IPS-18a (cell line): ENCODE results near the gene PNPLA2.

ENCODE experiments used
- H3K27ac ChIP-seq: one replicate; pipeline ENCODE4 v1.5.1; 2013; ENCODE audit warnings: low read length
- H3K27me3 ChIP-seq: one replicate; pipeline ENCODE4 v1.6.1; 2013; ENCODE audit warnings: mild to moderate bottlenecking, low read length; ENCODE audit not compliant: control insufficient read depth, insufficient read depth
- H3K36me3 ChIP-seq: one replicate; pipeline ENCODE4 v1.6.1; 2013; ENCODE audit warnings: low read depth, low read length; ENCODE audit not compliant: control insufficient read depth
- H3K4me1 ChIP-seq: one replicate; pipeline ENCODE4 v1.6.1; 2013; ENCODE audit warnings: low read depth, low read length; ENCODE audit not compliant: control insufficient read depth
- H3K4me3 ChIP-seq: one replicate; pipeline ENCODE4 v1.5.1; 2013; ENCODE audit warnings: low read length
- H3K9ac ChIP-seq: one replicate; pipeline ENCODE4 v1.6.1; 2013; ENCODE audit warnings: mild to moderate bottlenecking, low read length, moderate library complexity
- H3K9me3 ChIP-seq: one replicate; pipeline ENCODE4 v1.6.1; 2013; ENCODE audit warnings: low read depth, low read length; ENCODE audit not compliant: control insufficient read depth

PNPLA2 gene

DNA sequence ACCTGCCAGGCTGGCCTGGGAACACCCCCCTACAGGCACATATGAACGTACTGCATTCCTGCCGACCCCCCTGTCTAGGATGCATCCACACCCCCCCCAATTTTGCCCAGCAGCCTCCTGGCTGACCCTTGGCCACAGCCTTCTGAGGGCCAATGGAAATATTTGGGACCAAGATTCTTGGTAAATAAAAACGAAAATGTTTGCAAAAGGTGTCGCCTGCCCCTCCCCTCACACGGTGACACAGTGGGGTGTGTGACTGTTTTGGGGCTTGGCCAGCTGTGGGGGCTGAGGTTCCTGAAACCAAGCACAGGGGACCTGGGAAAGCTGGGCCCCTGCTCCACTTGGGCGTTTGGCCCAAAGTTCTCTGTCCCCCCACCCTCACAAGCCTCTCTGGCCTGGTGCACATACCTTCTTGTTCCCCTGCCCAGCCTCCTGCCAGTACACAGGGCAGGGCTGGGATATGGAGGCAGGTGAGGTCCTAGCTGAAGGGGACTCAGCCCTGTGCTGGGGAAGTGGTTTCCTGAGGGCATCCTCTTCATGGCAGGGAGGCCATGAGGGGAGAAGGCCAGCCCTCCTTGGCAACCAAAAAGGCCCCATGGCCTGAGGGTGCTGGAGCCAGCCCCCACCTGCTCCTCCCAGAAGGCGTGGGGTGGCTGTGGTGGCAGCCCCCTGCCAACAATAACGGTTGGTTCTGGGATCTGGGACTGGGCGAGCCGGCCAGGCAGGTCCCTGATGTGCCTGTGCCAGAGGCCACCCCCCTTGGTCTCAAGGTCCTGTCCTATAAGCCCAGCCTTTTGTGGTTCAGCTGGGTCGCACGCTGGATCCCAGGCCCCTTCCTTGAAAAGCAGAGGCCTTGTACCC, 6.9 kb downstream of the PNPLA2 start:
- peaks cover 55% of the 10 kb centered on the region for H3K27me3 ChIP-seq
- no peak overlapping the region for H3K27ac ChIP-seq
- H3K9ac ChIP-seq = no peak overlapping the region
- H3K4me3 ChIP-seq = no peak overlapping the region
- H3K4me1 ChIP-seq = peaks cover 22% of the 10 kb centered on the region
- no peaks in the 10 kb centered on the region for H3K36me3 ChIP-seq
- H3K9me3 ChIP-seq = no peaks in the 10 kb centered on the region

DNA sequence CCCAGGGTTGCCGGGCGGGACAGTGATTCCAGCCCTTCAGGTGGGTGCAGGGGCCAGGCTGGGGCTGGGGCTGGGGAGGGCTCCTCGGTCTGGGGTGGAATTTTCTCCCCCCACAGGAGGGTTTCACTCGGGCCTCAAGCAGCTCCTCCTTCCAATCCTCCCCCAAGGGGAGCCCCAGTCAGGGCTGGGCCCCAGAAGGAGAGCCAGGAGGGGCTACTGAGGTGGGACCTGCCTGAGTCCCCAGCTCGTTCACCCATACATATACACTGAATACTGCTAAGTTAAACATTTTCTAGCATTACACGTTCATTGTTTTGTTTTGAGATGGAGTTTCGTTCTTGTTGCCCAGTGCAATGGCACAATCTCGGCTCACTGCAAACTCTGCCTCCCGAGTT, 7.5 kb downstream of the PNPLA2 start:
- Histone ChIP-seq H3K27me3 (peaks cover 61% of the 10 kb centered on the region), H3K4me1 (peaks cover 25% of the 10 kb centered on the region), H3K27ac (no peak overlapping the region), H3K9ac (no peak overlapping the region), H3K9me3 (no peaks in the 10 kb centered on the region), H3K4me3 (no peak overlapping the region), H3K36me3 (no peaks in the 10 kb centered on the region)

DNA sequence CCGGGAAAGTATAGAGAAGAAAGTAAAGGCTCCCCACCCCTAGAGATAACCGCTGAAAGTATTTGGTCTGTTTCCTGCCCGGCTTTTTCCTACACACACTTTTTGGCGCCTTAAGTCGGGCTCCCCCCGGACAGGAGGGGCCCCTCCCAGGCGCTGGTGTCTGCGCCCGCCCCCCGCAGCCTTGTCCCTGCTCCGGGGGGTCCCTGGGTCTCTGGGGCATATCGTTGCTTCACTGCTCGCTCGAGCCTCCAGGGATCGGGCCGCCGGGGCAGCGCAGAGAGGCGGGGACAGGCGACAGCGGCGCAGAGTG, 8.1 kb downstream of the PNPLA2 start:
- Histone ChIP-seq H3K27ac (no peak overlapping the region), H3K4me1 (peaks cover 31% of the 10 kb centered on the region), H3K27me3 (peaks cover 66% of the 10 kb centered on the region), H3K36me3 (no peaks in the 10 kb centered on the region), H3K9me3 (no peaks in the 10 kb centered on the region), H3K9ac (no peak overlapping the region), H3K4me3 (peak overlapping the region; percentile 46)

DNA sequence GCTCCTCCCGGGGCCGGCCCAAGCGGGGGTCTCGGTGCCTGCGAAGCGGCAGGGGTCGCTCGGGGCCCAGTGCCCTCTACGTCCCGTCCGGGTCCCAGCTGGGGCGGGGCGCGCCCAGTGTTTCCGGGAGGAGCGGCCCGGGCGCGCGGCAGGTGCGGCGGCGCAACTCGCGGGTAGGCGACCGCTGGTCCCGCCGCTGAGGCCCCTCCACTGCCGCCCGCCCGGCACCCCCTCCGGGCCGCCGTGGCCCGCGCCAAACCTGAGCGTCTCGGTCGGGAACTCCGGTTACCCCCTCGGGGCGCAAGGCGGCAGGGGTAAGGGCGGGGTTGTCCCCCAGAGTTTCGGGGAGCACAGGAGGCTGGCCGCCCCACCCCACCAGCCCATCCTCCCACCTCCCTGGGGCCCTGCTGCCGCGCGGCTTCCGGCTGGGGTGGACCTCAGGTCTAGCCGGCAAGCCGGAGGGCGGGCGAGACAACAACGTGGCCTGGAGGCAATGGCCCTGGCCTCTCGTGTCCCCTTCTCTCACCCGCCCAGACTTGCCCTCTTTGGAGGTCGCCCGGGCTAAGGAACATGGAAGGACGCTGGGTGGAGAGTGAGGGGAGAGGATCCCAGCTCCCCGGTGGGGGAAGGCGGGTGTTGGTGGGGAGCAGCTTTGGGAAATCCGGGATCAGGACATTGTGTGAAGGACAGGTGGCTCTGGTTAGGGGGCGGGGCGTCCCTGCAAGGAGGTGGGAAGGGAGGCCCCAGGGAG, 8.6 kb downstream of the PNPLA2 start:
- H3K9ac ChIP-seq = peak overlapping the region; percentile 12
- no peak overlapping the region for H3K27ac ChIP-seq

DNA sequence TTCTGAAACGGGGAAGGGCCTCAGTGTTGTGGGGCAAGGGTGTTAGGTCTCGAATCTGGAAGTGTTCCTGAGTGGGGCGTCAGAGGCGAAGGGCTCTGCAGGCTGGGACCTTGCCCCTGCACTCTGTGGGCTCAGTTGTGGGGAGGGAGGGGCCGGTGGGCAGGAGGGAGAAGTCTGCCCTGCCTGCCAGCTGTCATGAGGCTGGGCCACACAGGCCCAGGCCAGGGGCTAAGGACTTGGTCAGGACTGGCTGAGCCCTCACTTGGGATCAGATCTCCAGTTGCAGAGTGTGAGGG, 9.1 kb downstream of the PNPLA2 start, which contains the start of gene CRACR2B:
Gene CRACR2B (plus strand): TSS at position 23 of the 296 bp plus-strand sequence. CDS start 689 bp downstream, outside the sequence.
- Histone ChIP-seq H3K4me3 (peak within 1 kb of the TSS; percentile 52), H3K9me3 (no peaks in the 10 kb centered on the region), H3K27ac (no peak within 1 kb of the TSS), H3K9ac (peak within 1 kb of the TSS; percentile 12), H3K27me3 (peaks cover 74% of the 10 kb centered on the region), H3K36me3 (no peaks in the 10 kb centered on the region), H3K4me1 (peaks cover 37% of the 10 kb centered on the region)

More for the DNA sequence above, 8.6 kb downstream of the PNPLA2 start:
- Histone ChIP-seq H3K4me1 (peaks cover 36% of the 10 kb centered on the region), H3K4me3 (peak overlapping the region; percentile 46), H3K27me3 (peaks cover 72% of the 10 kb centered on the region), H3K9me3 (no peaks in the 10 kb centered on the region), H3K36me3 (no peaks in the 10 kb centered on the region)

DNA sequence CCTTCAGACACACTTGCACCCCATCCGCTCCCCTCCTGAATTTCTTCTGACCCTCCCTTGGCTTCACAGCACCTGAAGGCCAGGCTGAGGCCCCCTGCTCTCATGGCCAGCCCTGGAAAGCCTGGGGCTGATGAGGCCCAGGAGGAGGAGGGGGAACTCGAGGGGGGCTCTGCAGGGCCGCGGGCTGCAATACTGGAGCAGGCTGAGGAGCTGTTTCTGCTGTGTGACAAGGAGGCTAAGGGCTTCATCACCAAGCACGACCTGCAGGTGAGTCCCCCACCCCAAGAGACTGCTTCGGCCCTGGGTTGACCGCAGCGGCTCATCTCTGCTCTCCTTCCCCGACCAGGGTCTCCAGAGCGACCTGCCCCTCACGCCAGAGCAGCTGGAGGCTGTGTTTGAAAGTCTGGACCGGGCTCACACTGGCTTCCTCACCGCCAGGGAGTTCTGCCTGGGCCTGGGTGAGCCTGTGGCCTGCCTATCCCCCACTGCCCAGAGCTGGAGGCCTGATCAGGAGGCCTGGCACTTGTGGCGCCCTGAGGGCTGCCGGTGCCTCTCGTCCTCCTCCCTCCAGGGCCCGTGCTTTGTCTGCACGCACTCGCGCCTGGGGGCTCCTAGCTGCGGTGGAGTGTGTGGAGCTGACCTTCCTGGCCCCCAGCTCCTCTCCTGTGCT, 9.9 kb downstream of the PNPLA2 start:
- Histone ChIP-seq H3K9me3 (no peaks in the 10 kb centered on the region), H3K9ac (no peak overlapping the region), H3K27ac (no peak overlapping the region), H3K27me3 (peaks cover 79% of the 10 kb centered on the region), H3K4me1 (peaks cover 38% of the 10 kb centered on the region), H3K36me3 (no peaks in the 10 kb centered on the region), H3K4me3 (peak overlapping the region; percentile 52)

DNA sequence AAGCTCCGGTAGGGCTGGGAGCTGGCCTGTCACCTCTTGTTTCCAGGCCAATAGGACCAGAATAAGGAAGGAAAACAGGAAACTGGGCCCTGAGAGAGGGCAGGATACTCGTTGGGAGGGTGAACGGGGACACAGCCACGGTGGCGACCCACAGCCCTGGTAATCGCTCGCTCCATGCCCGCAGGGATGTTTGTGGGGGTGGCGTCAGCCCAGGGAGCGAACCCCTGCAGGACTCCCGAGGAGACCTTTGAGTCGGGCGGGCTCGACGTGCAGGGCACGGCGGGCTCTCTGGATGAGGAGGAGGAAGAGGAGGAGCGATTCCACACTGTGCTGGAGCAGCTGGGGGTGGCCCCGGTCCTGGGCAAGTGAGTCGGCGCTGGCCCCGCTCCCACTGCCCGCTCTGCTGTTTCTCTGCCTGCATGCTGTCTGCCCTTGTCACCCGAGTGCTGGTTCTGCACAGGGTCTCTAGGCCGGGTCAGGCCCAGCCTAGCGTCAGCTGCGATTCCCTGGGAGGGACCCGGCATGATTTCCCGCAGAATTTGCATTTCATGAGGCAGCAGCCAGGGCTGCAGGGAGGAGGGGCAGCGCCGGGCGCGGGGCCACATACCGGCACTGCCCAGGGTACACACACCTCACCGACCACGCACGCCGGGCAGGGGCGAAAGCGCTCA, 10.6 kb downstream of the PNPLA2 start:
- Histone ChIP-seq H3K27me3 (peaks cover 86% of the 10 kb centered on the region), H3K9ac (no peak overlapping the region), H3K36me3 (no peaks in the 10 kb centered on the region), H3K4me1 (peaks cover 41% of the 10 kb centered on the region), H3K4me3 (peak overlapping the region; percentile 52), H3K9me3 (no peaks in the 10 kb centered on the region), H3K27ac (no peak overlapping the region)

DNA sequence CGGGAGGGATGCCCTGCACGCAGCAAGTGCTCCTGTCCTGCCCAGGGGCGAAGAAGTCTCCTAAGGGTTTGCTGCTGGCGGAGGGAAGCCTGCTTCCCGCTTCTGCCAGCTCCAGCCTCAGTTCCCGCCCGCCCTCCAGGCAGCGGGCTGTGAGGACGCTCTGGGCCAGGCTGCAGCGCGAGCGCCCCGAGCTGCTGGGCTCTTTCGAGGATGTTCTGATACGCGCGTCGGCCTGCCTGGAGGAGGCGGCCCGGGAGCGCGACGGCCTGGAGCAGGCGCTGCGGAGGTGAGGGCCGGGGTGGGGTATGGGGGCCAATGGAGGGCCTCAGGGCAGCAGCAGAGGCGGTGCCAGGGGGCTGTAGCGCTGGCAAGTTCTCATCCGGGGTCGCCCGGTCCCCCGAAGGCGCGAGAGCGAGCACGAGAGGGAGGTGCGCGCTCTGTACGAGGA, 11.2 kb downstream of the PNPLA2 start:
- H3K9me3 ChIP-seq = no peaks in the 10 kb centered on the region
- peaks cover 92% of the 10 kb centered on the region for H3K27me3 ChIP-seq
- H3K27ac ChIP-seq = no peak overlapping the region
- no peaks in the 10 kb centered on the region for H3K36me3 ChIP-seq
- no peak overlapping the region for H3K9ac ChIP-seq
- H3K4me1 ChIP-seq = peaks cover 41% of the 10 kb centered on the region
- peak overlapping the region; percentile 52 for H3K4me3 ChIP-seq

DNA sequence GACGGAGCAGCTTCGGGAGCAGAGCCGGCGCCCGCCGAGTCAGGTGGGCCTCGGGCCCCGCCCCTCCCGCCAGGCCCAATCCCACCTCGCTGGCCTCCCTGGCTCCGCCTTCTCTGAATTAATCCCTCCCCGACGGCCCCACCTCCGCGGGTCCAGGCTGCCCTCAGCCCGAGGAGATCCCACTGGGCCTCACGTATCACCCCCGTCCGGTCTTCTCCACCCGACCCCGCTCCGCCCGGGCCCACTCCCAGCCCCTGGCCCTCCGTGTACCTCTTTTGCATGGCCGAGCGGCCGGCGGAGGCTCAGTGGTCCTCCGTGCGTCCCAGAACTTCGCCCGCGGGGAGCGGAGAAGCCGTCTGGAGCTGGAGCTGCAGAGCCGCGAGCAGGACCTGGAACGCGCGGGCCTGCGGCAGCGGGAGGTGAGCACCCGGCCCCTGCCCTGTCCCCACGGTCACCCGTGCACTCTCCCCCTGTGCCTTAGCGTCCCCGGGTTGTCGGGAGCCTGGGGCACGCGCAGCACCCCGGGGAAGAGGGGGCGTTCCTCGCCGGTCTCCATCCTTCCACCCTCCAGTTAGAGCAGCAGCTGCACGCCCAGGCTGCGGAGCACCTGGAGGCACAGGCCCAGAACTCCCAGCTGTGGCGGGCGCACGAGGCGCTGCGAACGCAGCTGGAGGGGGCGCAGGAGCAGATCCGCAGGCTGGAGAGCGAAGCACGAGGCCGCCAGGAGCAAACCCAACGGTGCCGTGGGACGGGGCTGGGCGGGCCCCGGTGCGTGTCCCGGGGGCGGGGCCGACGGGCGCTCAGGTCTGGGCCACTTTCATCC, 11.8 kb downstream of the PNPLA2 start:
- no peak overlapping the region for H3K9ac ChIP-seq
- H3K4me3 ChIP-seq = peak overlapping the region; percentile 52

DNA sequence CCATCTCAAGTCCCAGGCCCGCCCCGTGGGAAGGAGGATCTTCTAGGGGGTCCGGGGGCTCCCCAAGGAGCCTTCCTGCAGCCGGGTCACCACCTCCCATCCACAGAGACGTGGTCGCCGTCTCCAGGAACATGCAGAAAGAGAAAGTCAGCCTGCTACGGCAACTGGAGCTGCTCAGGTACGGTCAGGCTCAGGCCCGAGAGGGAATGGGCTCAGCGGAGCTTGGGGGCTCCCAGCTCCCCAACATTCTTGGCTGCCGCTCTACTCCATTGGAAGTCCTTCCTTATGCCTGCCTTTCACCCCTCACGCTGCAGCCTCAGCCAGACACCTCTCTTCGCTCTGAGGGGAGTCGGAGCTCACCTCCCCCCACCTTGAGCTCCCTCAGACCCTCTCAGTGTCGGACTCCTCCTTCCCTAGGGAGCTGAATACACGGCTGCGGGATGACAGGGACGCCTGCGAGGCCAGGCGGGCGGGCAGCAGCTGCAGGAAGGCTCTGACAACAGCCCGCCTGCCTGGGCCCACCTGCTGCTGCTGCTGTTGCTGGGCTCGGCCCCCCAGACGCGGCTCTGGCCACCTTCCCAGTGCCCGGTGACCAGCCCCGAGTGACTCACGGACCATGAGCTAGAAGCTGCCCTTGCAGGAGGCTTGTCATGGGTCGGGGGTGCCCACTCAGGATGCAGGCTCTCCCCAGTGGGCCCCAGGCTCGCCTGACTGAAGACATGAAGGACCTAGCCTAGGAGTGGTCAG, 12.6 kb downstream of the PNPLA2 start:
- Histone ChIP-seq H3K4me1 (peaks cover 41% of the 10 kb centered on the region), H3K27me3 (peaks cover 80% of the 10 kb centered on the region), H3K27ac (no peak overlapping the region), H3K9me3 (no peaks in the 10 kb centered on the region), H3K9ac (no peak overlapping the region), H3K36me3 (no peaks in the 10 kb centered on the region), H3K4me3 (peak overlapping the region; percentile 50)

More for the DNA sequence above, 11.8 kb downstream of the PNPLA2 start:
- Histone ChIP-seq H3K27me3 (peaks cover 88% of the 10 kb centered on the region), H3K36me3 (no peaks in the 10 kb centered on the region), H3K9me3 (no peaks in the 10 kb centered on the region), H3K27ac (no peak overlapping the region), H3K4me1 (peaks cover 41% of the 10 kb centered on the region)
